GM19467 (cell line): ENCODE results near the gene TBX3.
"Not testable (repeated sequence)": the region's sequence is repeated elsewhere in the genome, so short reads cannot be mapped to it uniquely, and the experiment has no call there.

Source experiments
- ATAC-seq: cut with Tn5 transposase; IDR thresholded peaks from one replicate; pipeline ENCODE4 v1.9.1; 2021; ENCODE audit warnings: mild to moderate bottlenecking, moderate library complexity; ENCODE audit not compliant: unreplicated experiment

TBX3 gene

DNA sequence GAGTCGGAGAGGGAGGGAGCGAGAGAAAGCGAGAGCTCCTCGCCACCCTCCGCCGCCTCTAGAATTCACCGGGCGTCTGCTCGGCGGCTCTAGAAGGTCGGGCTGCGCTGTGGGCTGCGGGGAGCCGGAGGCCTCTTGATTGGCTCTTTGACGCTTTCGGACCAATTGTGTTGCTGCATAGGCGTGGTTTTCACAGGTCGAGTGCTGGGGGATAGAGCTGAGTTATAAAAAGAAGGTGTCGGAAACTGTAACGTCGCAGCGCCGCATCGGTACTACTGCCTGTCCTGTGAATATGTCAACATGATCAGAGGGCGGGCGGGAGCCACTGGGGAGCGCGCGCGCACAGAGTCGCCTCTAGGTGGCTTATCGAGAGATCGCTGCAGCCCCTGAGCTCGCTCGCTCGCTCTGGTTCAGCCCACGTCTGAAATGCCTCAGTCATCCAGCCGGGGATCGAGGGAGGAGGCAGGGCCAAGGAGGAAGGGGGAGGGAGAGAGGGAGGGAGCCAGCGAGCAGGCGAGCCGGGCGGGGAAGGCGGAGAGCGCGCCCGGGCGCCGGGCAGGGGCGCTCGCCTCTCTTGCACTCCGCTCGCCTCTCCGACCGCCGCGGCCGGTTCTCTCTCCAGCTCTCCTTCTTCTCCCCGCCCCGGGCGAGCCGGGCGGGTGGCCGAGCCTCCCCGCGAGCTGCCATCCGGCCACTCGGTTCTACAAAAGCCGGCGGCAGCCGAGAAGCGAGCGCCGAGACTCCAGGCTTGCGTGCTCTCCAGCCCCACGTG, at the start of gene TBX3:
Gene TBX3, minus strand, starts transcription at position 78 of the 772 bp plus-strand sequence. CDS start 975 bp downstream, outside the sequence.
- no peak for ATAC-seq

DNA sequence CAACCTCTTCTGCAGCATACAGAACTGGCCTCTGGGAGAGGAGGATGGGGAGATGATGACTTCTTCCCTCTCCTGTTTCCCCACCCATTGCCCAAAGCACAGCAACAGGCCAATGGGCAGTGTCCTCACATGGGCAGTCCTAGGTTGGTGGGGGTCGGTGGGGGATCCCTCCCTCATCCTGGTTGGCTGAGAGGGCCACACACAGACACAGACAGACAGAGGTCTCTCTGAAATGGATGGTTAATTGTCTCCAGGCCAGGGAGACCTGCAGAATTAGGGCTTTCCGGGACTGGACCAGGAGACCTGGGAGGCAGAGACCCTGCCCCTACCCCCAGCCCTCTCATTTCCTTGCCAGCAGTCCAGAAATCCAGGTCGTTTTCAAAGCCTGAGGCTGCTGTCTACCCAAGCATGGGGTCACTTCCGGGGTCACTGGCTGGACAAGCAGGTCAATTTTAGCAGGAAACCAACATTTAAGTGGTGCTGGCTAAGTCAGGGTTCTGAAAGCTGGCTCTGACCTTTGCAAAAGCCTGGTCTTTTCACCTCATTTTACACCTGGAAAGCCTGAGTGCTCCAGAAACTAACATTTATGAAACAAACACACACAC, 48.6 kb upstream of the TBX3 start:
- ATAC-seq = no peak

DNA sequence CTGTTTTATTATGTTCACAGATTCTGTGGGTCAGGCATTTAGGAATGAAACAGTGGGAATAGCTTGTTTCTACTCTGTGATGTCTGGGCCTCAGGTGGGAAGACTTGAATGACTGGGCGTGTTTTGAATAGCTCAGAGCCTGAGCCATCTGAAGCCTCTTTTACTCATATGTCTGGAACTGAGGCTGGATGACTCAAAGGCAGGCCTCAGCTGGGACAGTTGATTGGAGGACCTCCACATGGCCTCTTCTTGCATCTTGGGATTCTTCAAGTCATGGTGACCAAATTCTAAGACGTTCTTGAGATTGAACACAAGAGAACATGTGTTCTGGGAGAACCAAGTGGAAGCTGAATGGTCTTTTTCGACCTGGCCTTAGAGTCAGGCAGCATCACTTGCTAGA, 45.8 kb upstream of the TBX3 start:
- ATAC-seq = no peak

DNA sequence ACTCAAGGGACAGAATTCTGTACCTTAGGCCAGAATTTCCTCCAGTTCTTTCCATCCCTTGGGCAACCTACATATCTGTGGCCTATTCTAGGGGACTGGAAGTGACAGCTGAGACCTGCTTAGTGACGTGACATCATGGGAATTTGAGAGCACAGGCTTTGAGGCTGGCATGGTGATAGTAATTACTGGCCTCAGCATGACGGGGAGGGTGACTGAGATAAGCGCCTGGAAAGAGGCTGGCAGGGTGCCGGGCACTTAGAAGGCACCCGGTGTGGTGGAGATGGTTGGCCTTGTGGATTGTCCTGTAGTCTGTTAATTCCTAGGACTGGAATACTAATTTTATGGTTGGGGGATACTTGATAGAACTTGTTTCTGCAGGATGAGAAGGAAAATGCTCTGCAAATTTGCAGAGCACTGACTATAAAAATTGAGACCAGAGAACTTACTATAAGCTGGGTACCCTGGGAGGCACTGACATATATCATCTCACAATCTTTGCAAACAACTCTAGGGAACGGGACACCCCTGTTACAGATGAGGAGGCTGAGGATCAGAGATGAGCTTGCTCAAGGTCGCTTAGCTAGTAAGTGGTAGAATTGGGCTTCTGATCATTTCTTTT, 42.2 kb upstream of the TBX3 start:
- no peak for ATAC-seq

DNA sequence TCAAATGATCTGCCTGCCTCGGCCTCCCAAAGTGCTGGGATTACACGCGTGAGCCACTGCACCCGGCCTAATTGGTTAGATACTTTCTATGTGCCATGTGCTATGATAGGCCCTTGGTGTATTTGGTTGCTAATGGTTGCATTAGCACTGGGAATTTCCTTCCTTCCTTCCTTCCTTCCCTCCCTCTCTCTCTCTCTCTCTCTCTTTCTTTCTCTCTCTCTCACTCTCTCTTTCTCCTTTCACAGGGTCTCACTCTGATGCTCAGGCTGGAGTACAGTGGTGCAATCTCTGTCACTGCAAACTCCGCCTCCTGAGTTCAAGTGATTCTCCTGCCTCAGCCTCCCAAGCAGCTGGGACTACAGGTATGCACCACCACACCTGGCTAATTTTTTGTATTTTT, 38.2 kb upstream of the TBX3 start:
- not testable (repeated sequence) for ATAC-seq

DNA sequence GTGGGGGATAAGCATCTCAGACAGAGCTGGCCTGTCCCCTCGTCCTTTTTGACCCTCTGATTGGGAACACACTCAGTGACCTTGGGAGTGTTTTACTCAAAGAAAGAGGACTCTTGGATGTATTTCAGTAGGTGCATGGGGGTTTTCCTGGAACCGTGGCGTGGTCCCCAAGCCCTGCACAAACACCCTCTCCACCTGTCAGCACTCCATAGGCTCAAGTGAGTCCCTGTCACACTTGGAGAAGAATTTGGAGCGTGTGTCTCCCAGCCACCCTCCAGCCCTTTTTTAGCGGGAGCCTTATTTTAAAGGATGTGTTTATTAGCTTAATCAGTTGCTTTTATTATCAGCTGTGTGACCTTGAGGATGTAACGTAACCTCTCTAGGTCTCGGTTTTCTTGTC, 37.3 kb upstream of the TBX3 start:
- no peak for ATAC-seq

DNA sequence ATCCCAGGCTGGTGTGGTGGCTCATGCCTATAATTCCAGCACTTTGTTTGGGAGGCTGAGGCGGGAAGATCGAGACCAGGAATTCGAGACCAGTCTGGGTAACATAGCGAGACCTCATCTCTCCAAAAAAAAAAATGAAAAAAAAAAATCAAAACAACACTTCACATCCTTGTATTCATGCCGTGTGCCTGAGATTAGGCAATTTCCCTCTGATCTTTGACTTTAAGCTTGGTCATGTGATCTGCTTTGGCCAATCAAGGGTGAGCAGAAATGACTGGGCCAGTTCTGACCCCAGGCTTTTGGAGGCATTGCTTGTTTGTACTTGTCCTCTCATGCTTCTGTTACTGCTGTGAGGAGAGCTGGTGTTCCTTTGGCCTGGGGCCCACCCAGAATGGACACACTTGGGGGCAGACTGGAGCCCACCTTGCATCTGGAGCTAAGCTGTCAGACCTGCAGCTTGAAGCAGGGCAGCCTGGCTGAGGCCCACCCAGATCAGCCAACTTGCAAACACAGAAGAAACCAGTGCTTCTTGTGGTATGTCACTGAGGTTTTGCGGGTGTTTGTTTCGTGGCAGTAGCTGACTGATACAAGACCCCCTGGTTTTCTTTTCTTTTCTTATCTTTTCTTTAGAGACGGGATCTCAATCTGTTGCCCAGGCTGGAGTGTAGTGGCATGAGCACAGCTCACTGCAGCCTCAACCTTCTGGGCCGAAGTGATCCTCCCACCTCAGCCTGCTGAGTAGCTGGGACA, 29.7 kb upstream of the TBX3 start:
- no peak for ATAC-seq

DNA sequence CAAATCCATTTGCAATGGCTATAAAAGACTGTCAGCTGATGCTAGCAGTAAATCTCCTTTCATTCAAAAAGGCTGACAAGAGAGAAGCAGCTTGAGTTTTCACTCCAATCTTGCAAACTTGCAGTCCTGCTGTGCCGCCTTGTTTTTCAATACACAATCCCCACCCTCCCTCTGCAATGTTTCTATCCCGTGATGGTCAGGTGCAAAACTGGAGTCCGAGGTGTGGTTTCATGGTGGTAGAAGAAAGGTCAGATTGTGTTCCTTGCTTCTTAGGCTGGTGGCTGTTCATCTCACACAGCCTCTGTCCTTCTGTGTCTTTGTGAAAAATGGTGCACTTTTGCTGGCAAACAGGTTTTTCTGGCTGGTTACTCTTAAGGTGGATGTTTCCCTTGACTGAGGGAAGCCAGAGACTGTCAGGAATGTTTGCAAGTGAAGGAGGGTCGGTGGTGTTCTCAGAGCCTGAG, 27.7 kb upstream of the TBX3 start:
- ATAC-seq = no peak

DNA sequence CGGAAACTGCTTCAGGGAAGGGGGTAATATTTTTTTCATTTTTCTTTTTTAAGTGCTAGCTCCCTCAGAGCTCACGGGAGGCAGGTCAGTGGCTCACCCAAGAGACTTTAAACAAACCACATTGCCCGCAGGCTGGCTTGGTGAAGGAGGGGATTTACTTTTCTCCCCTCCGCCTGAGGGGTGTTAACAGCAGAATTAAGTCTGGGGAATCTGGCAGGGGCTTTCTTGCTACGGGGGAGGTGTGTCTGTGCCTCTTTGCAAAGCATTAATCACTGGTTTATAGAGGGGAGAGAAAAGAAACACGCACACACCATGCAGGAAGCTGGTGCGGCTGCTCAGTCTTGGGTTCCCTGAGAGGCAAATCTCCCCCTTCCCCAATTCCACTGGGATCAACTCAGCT, 26.2 kb upstream of the TBX3 start:
- no peak for ATAC-seq

DNA sequence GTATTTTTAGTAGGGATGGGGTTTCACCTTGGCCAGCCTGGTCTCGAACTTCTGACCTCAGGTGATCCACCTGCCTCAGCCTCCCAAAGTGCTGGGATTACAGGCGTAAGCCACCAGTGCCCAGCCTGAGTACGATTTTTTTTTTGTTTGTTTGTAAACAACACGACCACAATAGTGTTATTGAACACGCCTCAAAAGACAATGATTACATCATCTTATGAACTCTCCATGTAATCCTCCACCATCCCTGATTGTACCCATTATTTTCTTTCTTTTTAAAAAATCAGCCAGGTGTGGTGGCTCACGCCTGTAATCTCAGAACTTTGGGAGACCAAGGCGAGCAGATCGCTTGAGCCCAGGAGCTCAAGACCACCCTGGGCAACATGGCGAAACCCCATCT, 25.1 kb upstream of the TBX3 start:
- no peak for ATAC-seq

DNA sequence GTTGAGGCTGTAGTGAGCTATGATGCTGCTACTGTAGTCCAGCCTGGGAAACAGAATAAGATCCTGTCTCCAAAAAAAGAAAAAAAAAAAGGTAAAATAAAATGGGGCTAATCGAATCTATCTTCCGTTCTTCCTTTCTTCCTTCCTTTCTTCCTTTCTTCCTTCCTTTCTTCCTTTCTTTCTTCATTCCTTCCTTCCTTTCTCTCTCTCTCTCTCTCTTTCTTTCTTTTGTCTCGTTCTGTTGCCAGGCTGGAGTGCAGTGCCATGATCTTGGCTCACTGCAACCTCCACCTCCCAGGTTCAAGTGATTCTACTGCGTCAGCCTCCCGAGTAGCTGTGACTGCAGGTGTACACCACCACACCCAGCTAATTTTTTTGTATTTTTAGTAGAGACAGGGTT, 24.6 kb upstream of the TBX3 start:
- ATAC-seq = not testable (repeated sequence)

DNA sequence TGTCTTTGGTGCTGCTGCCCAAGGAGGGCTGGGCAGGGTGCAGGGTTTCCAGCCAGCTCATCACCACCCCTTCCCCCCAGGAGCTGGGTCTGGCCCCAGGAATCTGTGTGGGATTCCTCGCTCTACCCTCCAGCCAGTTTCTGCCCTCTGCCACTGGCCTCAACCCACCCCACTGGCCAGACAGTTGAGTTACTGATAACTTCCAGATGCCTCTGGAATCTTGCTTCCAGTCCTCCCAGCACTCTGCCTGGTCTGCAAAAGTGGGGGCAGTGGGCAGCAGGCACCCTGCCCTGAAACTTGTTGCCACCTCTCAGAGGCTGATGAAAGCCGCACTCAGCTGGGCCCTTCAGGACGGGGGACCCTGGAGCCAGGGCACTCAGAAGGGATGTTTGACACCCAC, 20.1 kb upstream of the TBX3 start:
- no peak for ATAC-seq

DNA sequence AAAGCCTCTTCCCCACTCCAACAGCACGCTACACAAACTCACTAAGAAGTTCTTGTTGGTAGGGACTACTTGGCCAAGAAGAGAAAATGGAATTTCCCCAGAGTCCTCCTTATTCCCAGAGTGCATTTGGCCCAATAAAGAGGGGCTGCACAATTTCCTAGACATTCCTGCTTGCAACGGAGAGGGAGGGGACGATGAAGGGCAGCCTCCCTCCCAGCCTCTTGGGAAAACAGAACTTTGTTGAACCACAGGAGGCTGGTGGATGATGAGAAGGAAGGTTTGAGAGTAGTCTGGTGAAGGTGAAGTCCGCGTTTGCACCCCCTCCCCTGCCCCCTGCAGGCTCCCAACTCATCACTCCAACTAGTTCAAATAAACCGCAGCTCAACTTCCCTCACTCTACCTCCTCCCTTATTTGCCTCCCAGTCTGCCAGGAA, 19.1 kb upstream of the TBX3 start:
- ATAC-seq = no peak

DNA sequence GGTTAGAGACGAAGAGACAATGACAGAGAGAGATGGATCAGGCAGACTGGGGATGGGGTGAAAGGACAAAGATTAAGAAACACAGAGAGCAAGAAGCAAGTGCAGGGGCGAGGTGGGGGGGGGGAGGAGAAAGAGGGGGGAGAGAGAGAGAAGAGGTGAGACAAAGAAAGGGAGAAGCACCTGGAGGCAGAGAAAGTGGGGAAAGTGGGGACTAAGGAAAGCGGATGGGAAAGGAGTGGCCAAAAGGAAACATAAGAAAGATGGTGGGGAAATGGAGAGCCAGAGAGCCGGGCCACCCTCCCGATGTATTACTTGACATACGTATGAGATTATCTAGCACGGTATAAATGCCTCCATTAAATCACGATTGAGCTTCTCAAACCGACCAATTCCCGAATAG, 18.5 kb upstream of the TBX3 start:
- no peak for ATAC-seq

DNA sequence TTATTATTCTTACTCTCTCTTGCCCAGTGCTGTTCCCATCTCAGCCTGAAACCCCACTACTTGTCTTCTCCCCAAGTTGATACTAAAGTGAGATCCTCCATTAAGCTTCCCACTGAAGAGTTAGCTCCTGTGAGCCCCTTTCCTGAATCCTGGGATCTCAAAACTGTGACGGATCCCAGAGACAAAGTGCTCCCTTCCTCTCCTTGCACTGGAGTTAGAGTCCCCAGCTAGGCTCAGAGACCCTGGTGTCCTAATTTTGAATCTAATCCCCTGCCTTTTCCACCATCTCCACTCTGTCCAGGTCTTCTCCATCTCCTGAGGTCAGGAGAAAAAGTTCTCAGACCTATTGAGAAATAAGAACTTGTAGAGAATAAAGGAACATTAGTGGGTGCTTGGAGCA, 17.6 kb upstream of the TBX3 start:
- no peak for ATAC-seq

DNA sequence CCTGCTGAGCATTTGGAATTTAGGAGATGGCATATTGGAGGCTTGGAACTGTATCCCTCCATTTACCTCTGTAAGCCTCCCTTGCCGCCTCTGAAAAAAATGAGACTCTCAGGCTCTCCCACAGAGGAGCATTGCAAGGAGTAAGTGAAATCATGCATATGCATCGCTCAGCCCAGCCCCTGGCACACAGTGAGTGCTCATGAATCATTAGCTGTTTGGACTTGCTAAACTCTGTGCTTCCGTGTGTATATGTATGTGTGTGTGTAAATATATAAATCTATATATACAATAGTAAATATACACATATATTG, 17.1 kb upstream of the TBX3 start:
- no peak for ATAC-seq

DNA sequence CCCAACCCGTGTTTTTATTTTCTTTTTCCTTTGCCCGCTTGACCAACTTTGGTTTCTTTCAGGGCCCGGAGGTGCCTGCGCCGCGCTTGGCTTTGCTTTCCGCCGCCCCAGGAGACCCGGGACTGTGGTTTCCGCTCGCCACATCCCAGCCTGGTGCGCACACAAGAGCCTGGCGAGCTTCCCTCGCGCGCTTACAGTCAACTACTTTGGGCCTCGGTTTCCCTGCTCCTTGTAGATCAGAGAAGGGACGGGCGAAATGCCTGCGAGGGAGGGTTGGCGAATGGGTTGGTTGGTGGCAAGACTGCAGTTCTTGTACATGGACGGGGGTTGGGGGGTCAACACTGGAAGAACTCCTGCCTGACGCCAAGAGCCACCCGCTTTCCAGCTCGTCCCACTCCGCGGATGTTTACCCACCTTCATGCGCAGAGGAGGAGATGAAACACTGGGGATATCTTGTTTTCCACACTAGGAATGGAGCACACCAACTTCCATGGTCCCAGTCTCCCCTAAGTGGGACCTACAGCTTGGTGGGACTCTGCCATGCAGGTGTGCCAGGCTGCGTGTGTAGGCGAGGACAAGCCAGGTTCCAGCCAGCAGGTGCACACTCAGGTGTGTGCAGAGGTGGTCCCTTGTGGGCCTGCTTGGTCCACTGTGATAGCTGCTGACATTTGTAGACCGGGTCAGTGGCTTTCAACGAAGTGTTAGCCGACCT, 16.6 kb upstream of the TBX3 start:
- no peak for ATAC-seq

DNA sequence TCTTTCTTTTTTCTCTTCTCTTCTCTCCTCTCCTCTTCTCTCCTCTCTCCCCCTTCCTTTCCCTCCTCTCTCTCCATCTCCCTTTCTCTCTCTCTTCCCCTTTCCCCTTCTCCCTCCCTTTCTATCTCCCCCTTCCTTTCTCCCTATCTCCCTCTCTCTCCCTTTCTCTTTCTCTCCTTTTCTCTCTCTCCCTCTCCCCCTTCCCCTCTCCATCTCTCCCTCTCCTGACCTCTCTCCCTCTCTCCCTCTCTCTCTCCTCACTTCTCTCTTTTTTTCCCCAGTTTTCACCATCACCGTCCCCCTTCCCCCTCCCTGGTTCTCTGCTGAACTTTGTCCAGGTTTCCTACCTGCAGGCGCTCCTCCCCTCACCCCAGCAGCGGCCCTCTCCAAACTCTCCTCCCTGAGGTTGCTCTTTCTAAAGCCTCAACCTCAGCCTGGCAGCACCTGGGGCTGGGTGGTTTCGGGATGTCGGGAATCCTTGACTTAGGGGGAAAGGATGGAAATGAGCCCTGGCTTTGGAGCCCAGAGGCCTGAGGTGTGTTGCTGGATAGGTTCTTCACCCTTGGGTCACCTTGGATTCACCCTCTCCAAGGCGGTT, 14.7 kb upstream of the TBX3 start:
- no peak for ATAC-seq

DNA sequence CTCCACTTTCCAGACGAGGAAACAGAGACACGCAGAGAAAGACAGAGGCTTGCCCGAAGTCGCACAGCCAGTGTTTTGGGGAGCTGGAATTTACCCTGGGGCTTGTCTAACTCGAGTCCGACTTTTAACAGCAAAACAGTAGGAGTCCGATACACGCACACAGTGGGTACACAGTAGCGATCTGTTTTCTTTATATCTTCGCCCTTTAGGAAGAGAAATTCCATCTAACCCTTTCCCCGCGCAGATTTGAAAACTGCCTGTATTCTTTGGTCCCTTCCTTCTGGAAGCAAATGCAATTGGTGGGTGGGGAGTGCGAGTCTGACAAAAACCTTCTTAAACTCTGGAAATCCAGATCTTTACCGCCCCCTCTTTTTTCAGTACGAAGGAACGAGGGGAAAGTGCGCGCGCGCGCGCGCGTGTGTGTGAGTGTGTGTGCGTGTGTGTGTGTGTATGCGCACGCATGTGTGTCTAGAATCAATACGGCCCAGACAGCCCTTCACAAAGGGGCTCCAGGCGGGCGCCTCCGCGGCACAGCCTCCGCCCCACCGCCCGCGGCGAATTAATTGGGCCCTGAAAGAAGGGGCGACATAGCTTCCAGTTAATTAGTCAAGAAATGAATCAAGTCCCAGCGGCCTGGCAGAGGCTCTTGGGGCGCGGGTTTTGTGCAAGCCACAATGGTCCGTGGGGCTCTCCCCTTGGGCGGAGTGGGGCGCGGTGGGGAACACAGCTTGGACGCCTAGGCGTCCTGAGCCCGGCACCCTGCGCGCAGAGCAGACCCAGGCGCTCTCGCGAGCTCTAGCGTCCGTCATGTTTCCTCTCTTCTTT, 14.0 kb upstream of the TBX3 start:
- ATAC-seq = no peak

DNA sequence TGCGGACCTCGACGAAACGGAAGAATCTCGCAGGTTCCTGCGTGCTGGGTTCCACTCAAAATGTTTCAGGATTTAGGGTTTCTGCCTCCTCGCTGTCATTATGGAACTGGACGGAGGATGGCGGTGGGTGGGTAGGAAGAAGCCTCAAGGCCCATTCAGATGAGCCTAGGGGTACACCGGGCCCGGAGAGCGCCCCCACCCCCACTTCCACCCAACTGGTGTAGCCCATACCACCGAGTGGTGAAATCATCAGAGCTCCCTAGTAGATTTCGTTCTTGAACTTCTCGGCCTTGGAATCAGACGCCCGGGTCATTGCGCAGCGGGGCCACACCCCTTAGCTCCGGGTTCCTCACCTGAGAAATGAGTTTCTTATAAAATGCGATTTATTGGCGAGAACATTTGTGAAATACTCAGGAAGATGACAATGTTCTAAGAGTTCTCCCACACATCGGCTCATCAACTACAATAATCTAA, 13.3 kb upstream of the TBX3 start:
- ATAC-seq = no peak
